CD4-positive, alpha-beta T cell treated with Interleukin-15 for 1 hour (primary cell): ENCODE measurements around the gene TTC28.
"Not testable (repeated sequence)": the region's sequence is repeated elsewhere in the genome, so short reads cannot be mapped to it uniquely, and the experiment has no call there.

ENCODE experiments used
- DNase-seq: peaks from one replicate; pipeline ENCODE4 v3.0.0-alpha.2; 2020

TTC28 gene

GRCh38 chr22:28679611-28680287 lies at the start of gene TTC28:
Gene TTC28 (minus strand): TSS chr22:28679840. CDS start chr22:28679723, 117 bp downstream.
- peak; percentile 50 for DNase-seq

GRCh38 chr22:28728621-28729313 lies 49.1 kb upstream of the TTC28 start:
- no peak for DNase-seq

GRCh38 chr22:28728002-28728401 lies 48.4 kb upstream of the TTC28 start:
- DNase-seq, result no peak

GRCh38 chr22:28718044-28718443 lies 38.4 kb upstream of the TTC28 start:
- DNase-seq, result no peak

GRCh38 chr22:28716686-28717085 lies 37.0 kb upstream of the TTC28 start:
- no peak for DNase-seq

- no peak for DNase-seq
These were observed 36.0 kb upstream of the TTC28 start for GRCh38 chr22:28715611-28716010.

GRCh38 chr22:28714043-28714628 lies 34.5 kb upstream of the TTC28 start:
- no peak for DNase-seq

- DNase-seq, result no peak
These were observed 32.5 kb upstream of the TTC28 start for GRCh38 chr22:28711820-28712777.

GRCh38 chr22:28711341-28711740 lies 31.7 kb upstream of the TTC28 start:
- DNase-seq, result no peak

- DNase-seq, result no peak
These were observed 31.0 kb upstream of the TTC28 start for GRCh38 chr22:28710576-28711191.

- DNase-seq, result no peak
These were observed 30.5 kb upstream of the TTC28 start for GRCh38 chr22:28710107-28710506.

GRCh38 chr22:28706845-28707244 lies 27.2 kb upstream of the TTC28 start:
- no peak for DNase-seq

GRCh38 chr22:28703436-28703835 lies 23.8 kb upstream of the TTC28 start:
- no peak for DNase-seq

GRCh38 chr22:28702891-28703290 lies 23.3 kb upstream of the TTC28 start:
- no peak for DNase-seq

GRCh38 chr22:28693041-28693760 lies 13.6 kb upstream of the TTC28 start:
- DNase-seq, result not testable (repeated sequence)

- not testable (repeated sequence) for DNase-seq
These were observed 10.2 kb upstream of the TTC28 start for GRCh38 chr22:28689796-28690195.

- DNase-seq, result not testable (repeated sequence)
These were observed 3.3 kb upstream of the TTC28 start for GRCh38 chr22:28682966-28683365.

GRCh38 chr22:28680813-28681490 lies 1.3 kb upstream of the TTC28 start:
- not testable (repeated sequence) for DNase-seq

GRCh38 chr22:28678778-28679610 lies 646 bp downstream of the TTC28 start:
- not testable (repeated sequence) for DNase-seq

- not testable (repeated sequence) for DNase-seq
These were observed 1.5 kb downstream of the TTC28 start for GRCh38 chr22:28678170-28678569.
